Glutamatergic neuron (in vitro differentiated cells): Measurements from ENCODE around the gene TAL1. TPM values are rescaled to one million over a fixed set of nuclear protein-coding genes. Genes with fewer than 3 reads are reported as not detected.

Experiments used
- DNase-seq: peaks from one replicate; pipeline ENCODE4 v3.0.0; 2022
- H3K27ac Mint-ChIP-seq: one replicate; pipeline ENCODE4 v1.8.0; 2020; ENCODE audit warnings: mild to moderate bottlenecking, mixed read lengths, inconsistent platforms; ENCODE audit not compliant: unreplicated experiment
- H3K27me3 Mint-ChIP-seq: one replicate; pipeline ENCODE4 v1.8.0; 2020; ENCODE audit warnings: mild to moderate bottlenecking, moderate library complexity, mixed read lengths, inconsistent platforms; ENCODE audit not compliant: unreplicated experiment
- H3K36me3 Mint-ChIP-seq: one replicate; pipeline ENCODE4 v1.8.0; 2020; ENCODE audit warnings: mild to moderate bottlenecking, mixed read lengths, inconsistent platforms; ENCODE audit not compliant: unreplicated experiment
- H3K4me1 Mint-ChIP-seq: one replicate; pipeline ENCODE4 v1.8.0; 2020; ENCODE audit warnings: mild to moderate bottlenecking, low read depth, mixed read lengths, inconsistent platforms; ENCODE audit not compliant: unreplicated experiment
- H3K4me3 Mint-ChIP-seq: one replicate; pipeline ENCODE4 v1.8.0; 2020; ENCODE audit warnings: mild to moderate bottlenecking, mixed read lengths, inconsistent platforms; ENCODE audit not compliant: unreplicated experiment
- H3K9me3 Mint-ChIP-seq: one replicate; pipeline ENCODE4 v1.8.0; 2020; ENCODE audit warnings: mild to moderate bottlenecking, moderate library complexity, mixed read lengths, inconsistent platforms; ENCODE audit not compliant: unreplicated experiment
- CTCF ChIP-seq: fragments of 200-600 bp; sonication (generic); IDR thresholded peaks from one replicate; pipeline ENCODE4 v1.5.0; 2021; ENCODE audit not compliant: partially characterized antibody, unreplicated experiment
- total RNA-seq: library from RNA; stranded (reverse); fragmentation: NEBNext Ultra II Directional; extraction: Animal tissue kit (Norgen Biotek cat#: 25700); gene quantifications from one replicate; pipeline ENCODE4 v1.2.1, GENCODE V29; 2021; ENCODE audit not compliant: unreplicated experiment

Gene TAL1
- total RNA-seq, 1 donor from 2014 or later = 2.1 TPM

DNA sequence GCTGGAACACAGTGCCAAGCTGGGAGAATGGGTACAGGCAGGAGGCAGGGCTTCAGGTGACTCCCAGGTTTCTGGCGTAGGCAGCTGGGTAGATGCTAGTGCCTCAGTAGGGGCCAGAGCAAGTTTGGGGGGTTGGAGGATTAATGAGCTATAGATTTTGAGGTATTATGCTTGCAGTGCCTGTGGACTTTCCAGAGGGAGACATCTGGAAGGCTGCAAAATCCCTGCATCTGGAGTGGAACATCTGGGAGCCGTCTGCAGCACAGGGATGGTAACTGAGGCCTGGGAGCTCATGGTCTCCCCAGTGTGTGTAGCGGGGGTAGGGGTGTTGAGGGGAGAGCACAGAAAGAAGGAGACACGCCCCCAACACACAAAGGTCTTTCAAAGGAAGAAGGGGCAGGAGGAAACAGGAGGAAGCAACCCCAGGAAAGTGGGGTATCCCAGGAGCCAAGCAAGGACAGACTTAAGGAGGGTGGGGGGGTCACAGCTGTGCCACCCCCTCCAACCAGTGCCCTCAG, 40.0 kb downstream of the TAL1 start:
- Mint-ChIP-seq H3K9me3 (peaks cover 2% of the 10 kb centered on the region), H3K36me3 (no peaks in the 10 kb centered on the region), H3K27me3 (peaks cover 4% of the 10 kb centered on the region), H3K4me3 (no peak overlapping the region), H3K27ac (peak overlapping the region; percentile 77), H3K4me1 (peaks cover 14% of the 10 kb centered on the region)
- no peak for TF ChIP-seq CTCF
- no peak for DNase-seq

- H3K4me1 Mint-ChIP-seq = peaks cover 14% of the 10 kb centered on the region
- H3K27me3 Mint-ChIP-seq = peaks cover 4% of the 10 kb centered on the region
- TF ChIP-seq CTCF = no peak
- peaks cover 2% of the 10 kb centered on the region for H3K9me3 Mint-ChIP-seq
- DNase-seq = no peak
- no peak overlapping the region for H3K4me3 Mint-ChIP-seq
- H3K27ac Mint-ChIP-seq = no peak overlapping the region
- H3K36me3 Mint-ChIP-seq = no peaks in the 10 kb centered on the region
These were observed 41.2 kb downstream of the TAL1 start for GRCh38 chr1:47190857-47191256.

DNA sequence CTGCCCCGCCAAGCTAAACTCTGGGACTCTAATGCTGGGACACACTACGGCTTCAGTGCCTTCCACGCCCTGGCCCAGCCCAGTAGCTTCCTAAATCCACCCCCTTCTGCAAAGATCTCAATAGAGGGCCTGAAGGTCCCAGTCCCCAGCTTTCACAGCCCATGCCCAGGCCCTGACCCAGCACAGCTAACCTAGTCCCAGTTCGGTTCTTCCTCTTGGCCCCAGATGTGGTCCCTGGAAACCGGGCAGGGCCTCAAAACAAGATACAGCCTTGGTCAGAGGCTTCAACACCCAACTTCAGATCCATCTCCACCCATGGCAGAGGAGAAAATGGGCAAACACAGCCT, 41.5 kb downstream of the TAL1 start:
- no peak overlapping the region for H3K27ac Mint-ChIP-seq
- no peak for TF ChIP-seq CTCF
- H3K4me3 Mint-ChIP-seq = no peak overlapping the region
- peaks cover 3% of the 10 kb centered on the region for H3K9me3 Mint-ChIP-seq
- H3K27me3 Mint-ChIP-seq = peaks cover 4% of the 10 kb centered on the region
- DNase-seq = no peak
- H3K4me1 Mint-ChIP-seq = peaks cover 16% of the 10 kb centered on the region
- H3K36me3 Mint-ChIP-seq = no peaks in the 10 kb centered on the region

- Mint-ChIP-seq H3K36me3 (no peaks in the 10 kb centered on the region), H3K4me3 (no peak within 1 kb of the TSS), H3K4me1 (peaks cover 17% of the 10 kb centered on the region), H3K27ac (no peak within 1 kb of the TSS), H3K9me3 (peaks cover 7% of the 10 kb centered on the region), H3K27me3 (peaks cover 5% of the 10 kb centered on the region)
- no peak for TF ChIP-seq CTCF
- no peak for DNase-seq
These were observed 42.0 kb downstream of the TAL1 start, which contains the start of gene PDZK1IP1 for GRCh38 chr1:47189844-47190508. Gene PDZK1IP1, minus strand, starts transcription at chr1:47190036. Its CDS starts 104 bp downstream, at chr1:47189932.
